Hepatocyte (in vitro differentiated cells): ENCODE data around the gene ACO1.

Experiments
- CTCF ChIP-seq: fragments of 200-600 bp; sonication (generic); IDR thresholded peaks from 2 replicates; pipeline ENCODE4 v1.5.1; 2016; ENCODE audit warnings: antibody characterized with exemption, mild to moderate bottlenecking; ENCODE audit not compliant: poor library complexity
- EZH2 ChIP-seq: fragments of 200-600 bp; sonication (generic); IDR thresholded peaks from 2 replicates; pipeline ENCODE4 v1.6.1; 2016; ENCODE audit warnings: antibody characterized with exemption, mild to moderate bottlenecking, borderline replicate concordance
- EZH2phosphoT487 ChIP-seq: fragments of 200-600 bp; sonication (generic); IDR thresholded peaks from one replicate; pipeline ENCODE4 v1.6.1; 2018; ENCODE audit warnings: antibody characterized with exemption, mild to moderate bottlenecking, low read depth, moderate library complexity; ENCODE audit not compliant: unreplicated experiment, severe bottlenecking

- TF ChIP-seq CTCF (no peak), EZH2 (no peak), EZH2phosphoT487 (no peak)
These were observed 102.6 kb downstream of the ACO1 start for GRCh38 chr9:32486839-32487562.
